HCT116 (cell line): ENCODE data around the gene CFAP58. TPM values are rescaled to one million over a fixed set of nuclear protein-coding genes. Genes with fewer than 3 reads are reported as not detected.

Experiments used
- ATAC-seq: fragments of 200-7000 bp; cut with Tn5 transposase; 2 replicates; pipeline ENCODE4 v1.9.1; 2020; ENCODE audit warnings: mild to moderate bottlenecking, moderate library complexity
- BruUV-seq: library from RNA; stranded (reverse); fragments of 400-500 nt; replicated peaks from 2 replicates; lab custom pipeline; 2021; lab: Mats Ljungman, UMichigan
- CTCF ChIA-PET: fragments of 300-600 bp; sonication (Branson Sonifier 250); formaldehyde crosslinking; loops from one replicate; lab custom pipeline; 2021; ENCODE audit warnings: antibody characterized with exemption; lab: Charles Lee
- POLR2A ChIA-PET: fragments of 300-600, 350-600 bp; sonication (Branson Sonifier 250); formaldehyde crosslinking; loops from one replicate; lab custom pipeline; 2021; ENCODE audit warnings: antibody characterized with exemption; lab: Charles Lee
- RAD21 ChIA-PET, 2 experiments: fragments of 300-600 bp; sonication (Branson Sonifier 250); formaldehyde crosslinking; loops; one replicate each; lab custom pipeline; 2023; ENCODE audit warnings: low total read pairs in 2 of 2; ENCODE audit not compliant: uncharacterized antibody in 2 of 2, unreplicated experiment in 2 of 2, low non-redundant PET in 1 of 2; lab: Charles Lee
- DNase-seq: peaks from one replicate; pipeline ENCODE4 v3.0.0-alpha.2; 2010; ENCODE audit warnings: low read depth, low spot score
- H2AFZ ChIP-seq: fragments of 200-600 bp; shearing (Covaris generic), sonication (generic); 2 replicates; pipeline ENCODE4 v1.6.1; 2017; ENCODE audit warnings: low read depth, mixed run types, mixed read lengths, antibody characterized with exemption, low read length; ENCODE audit not compliant: poor library complexity, severe bottlenecking
- H3K27ac ChIP-seq: 2 replicates; pipeline ENCODE4 v1.5.1; 2012; ENCODE audit warnings: low read depth, low read length
- H3K27me3 ChIP-seq: fragments of 200-600 bp; sonication (generic); 2 replicates; pipeline ENCODE4 v1.6.1; 2016; ENCODE audit warnings: mixed run types, low read length, mixed read lengths; ENCODE audit not compliant: insufficient read depth
- H3K36me3 ChIP-seq, 2 experiments: fragments of 200-500 bp in 1 of 2; fragments of 200-600 bp in 1 of 2; sonication (Bioruptor generic) in 1 of 2; sonication (generic) in 1 of 2; 2 replicates each; pipeline versions ENCODE4 v1.5.1 to v1.6.1; 2014 to 2016; ENCODE audit warnings: low read length in 2 of 2, inconsistent platforms in 1 of 2, mixed read lengths in 1 of 2, mixed run types in 1 of 2; ENCODE audit not compliant: insufficient read depth in 2 of 2, control insufficient read depth in 1 of 2
- H3K4me1 ChIP-seq, 2 experiments: fragments of 200-600 bp in 1 of 2; sonication (generic) in 1 of 2; 2 replicates each; pipeline versions ENCODE4 v1.5.1 to v1.6.1; 2012 to 2017; ENCODE audit warnings: low read length in 2 of 2, inconsistent platforms in 1 of 2, mild to moderate bottlenecking in 1 of 2, mixed read lengths in 1 of 2, mixed run types in 1 of 2, moderate library complexity in 1 of 2; ENCODE audit not compliant: insufficient read depth in 2 of 2, control insufficient read depth in 1 of 2
- H3K4me2 ChIP-seq: fragments of 200-600 bp; sonication (generic); 2 replicates; pipeline ENCODE4 v1.6.1; 2017; ENCODE audit warnings: mixed run types, low read length, mixed read lengths
- H3K4me3 ChIP-seq, 2 experiments: fragments of 200-600 bp in 1 of 2; sonication (generic) in 1 of 2; replicated peaks in 1 of 2; 2 replicates each; pipeline ENCODE4 v1.5.1; 2011 to 2016; ENCODE audit warnings: low read length in 2 of 2, control low read depth in 1 of 2, low read depth in 1 of 2, mild to moderate bottlenecking in 1 of 2, mixed read lengths in 1 of 2, mixed run types in 1 of 2
- H3K79me2 ChIP-seq: fragments of 200-600 bp; sonication (generic); 2 replicates; pipeline ENCODE4 v1.6.1; 2017; ENCODE audit warnings: mild to moderate bottlenecking, mixed run types, low read length, moderate library complexity, mixed read lengths; ENCODE audit not compliant: insufficient read depth
- H3K9ac ChIP-seq: fragments of 200-600 bp; sonication (generic); 2 replicates; pipeline ENCODE4 v1.6.1; 2016; ENCODE audit warnings: low read length, mixed read lengths
- H3K9me2 ChIP-seq: fragments of 200-600 bp; sonication (generic), shearing (Covaris generic); 2 replicates; pipeline ENCODE4 v1.6.1; 2017; ENCODE audit warnings: mixed run types, mild to moderate bottlenecking, moderate library complexity; ENCODE audit not compliant: insufficient read depth
- H3K9me3 ChIP-seq, 2 experiments: fragments of 200-500 bp in 1 of 2; fragments of 200-600 bp in 1 of 2; sonication (Bioruptor generic) in 1 of 2; sonication (generic) in 1 of 2; 2 replicates each; pipeline ENCODE4 v1.6.1; 2014 to 2017; ENCODE audit warnings: low read length in 2 of 2, mixed read lengths in 2 of 2, inconsistent platforms in 1 of 2, low read depth in 1 of 2, mild to moderate bottlenecking in 1 of 2, mixed run types in 1 of 2, moderate library complexity in 1 of 2; ENCODE audit not compliant: control insufficient read depth in 1 of 2, insufficient read depth in 1 of 2
- H4K20me1 ChIP-seq: fragments of 200-600 bp; sonication (generic), shearing (Covaris generic); 2 replicates; pipeline ENCODE4 v1.6.1; 2017; ENCODE audit warnings: mixed run types, mild to moderate bottlenecking, moderate library complexity; ENCODE audit not compliant: insufficient read depth
- CEBPB ChIP-seq: IDR thresholded peaks from 2 replicates; pipeline ENCODE4 v1.6.1; 2012; ENCODE audit warnings: low read depth
- FOSL1 ChIP-seq: IDR thresholded peaks from 2 replicates; pipeline ENCODE4 v1.6.1; 2012; ENCODE audit warnings: low read depth
- POLR2A ChIP-seq: IDR thresholded peaks from 2 replicates; pipeline ENCODE4 v1.7.0; 2011; ENCODE audit warnings: borderline replicate concordance; ENCODE audit not compliant: insufficient read depth, insufficient read length; ENCODE audit errors: extremely low read depth
- REST ChIP-seq: IDR thresholded peaks from 2 replicates; pipeline ENCODE4 v1.6.1; 2012; ENCODE audit warnings: low read depth
- SIN3A ChIP-seq: IDR thresholded peaks from 2 replicates; pipeline ENCODE4 v1.6.1; 2012; ENCODE audit warnings: low read depth
- SP1 ChIP-seq: IDR thresholded peaks from 2 replicates; pipeline ENCODE4 v1.6.1; 2012; ENCODE audit warnings: low read depth
- SRF ChIP-seq: IDR thresholded peaks from 2 replicates; pipeline ENCODE4 v1.6.1; 2012; ENCODE audit warnings: low read depth
- ZBTB33 ChIP-seq: IDR thresholded peaks from 2 replicates; pipeline ENCODE4 v1.6.1; 2011; ENCODE audit warnings: mild to moderate bottlenecking, low read length, moderate library complexity; ENCODE audit not compliant: insufficient replicate concordance; ENCODE audit errors: extremely low read depth
- ZFX ChIP-seq: fragments of 450-650 bp; IDR thresholded peaks from 2 replicates; pipeline ENCODE4 v1.6.1; 2017
- ZNF274 ChIP-seq: fragments of 200-500 bp; sonication (Bioruptor generic); IDR thresholded peaks from 2 replicates; pipeline ENCODE4 v1.6.1; 2014; ENCODE audit warnings: mild to moderate bottlenecking, low read depth, low read length, inconsistent platforms
- intact Hi-C: fragments of 100-400 bp; cut with micrococcal nuclease; formaldehyde crosslinking; loops from 2 replicates; pipeline ENCODE4 v1.10.0; 2022
- total RNA-seq: library from RNA; stranded (reverse); gene quantifications from one replicate; pipeline ENCODE4 v1.2.1, GENCODE V29; 2021; ENCODE audit not compliant: unreplicated experiment

CFAP58 gene
- total RNA-seq, 1 experiment from 2014 or later = 0.91 TPM

DNA sequence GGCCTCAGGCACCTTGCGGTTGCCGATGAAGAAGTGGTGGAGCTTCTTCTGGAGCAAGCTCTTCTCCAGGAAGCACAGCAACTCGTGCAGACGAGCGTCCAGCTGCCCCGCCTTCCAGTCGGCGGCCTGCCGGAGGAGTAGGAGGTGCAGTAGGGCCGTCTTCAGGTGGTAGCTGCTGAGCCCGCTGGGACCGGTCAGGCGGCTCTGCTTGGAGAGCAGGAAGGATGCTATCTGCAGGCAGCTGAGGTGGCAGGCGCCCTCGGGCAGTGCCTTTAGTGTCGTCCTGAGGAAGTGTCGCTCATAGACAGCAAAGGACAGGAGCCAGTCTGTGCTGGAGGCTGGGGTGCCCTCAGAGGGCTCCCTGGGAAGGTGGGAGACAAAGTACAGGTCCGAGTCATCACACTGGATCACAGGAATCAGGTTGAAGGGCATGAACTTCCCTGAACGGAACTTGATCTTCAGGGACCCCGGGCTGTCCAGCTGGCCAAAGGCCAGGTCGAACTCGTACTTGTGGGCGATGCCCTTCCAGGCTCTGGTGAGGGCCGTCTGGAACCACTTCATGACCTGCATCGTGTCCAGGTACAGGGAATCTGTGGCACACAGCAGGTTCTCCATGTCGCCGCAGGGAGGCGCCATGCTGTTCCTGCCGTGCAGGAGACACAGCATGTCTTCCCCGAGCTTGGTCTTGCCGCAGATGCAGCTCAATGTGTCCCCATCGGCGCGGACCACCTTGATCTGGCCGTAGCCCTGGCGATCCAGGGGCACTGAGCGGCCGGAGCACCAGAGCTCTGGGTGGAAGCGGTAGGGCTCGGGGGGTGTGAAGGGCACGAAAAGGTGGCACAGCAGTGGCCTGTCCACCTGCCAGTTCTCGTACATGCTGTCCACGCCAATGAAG, 38.8 kb upstream of the CFAP58 start:
- no peak for ATAC-seq
- H3K27me3 ChIP-seq = no peaks in the 10 kb centered on the region
- no peaks in the 10 kb centered on the region for H3K9me2 ChIP-seq
- no peak overlapping the region for H3K27ac ChIP-seq
- peaks cover 4 to 21% of the 10 kb centered on the region in 2 experiments for H3K4me1 ChIP-seq
- H2AFZ ChIP-seq = no peak overlapping the region
- no peak overlapping the region for H3K4me3 ChIP-seq
- H3K4me2 ChIP-seq = no peak overlapping the region
- POLR2A ChIA-PET = no interaction called here
- TF ChIP-seq SP1 (no peak), SRF (no peak), ZBTB33 (no peak), CEBPB (no peak), POLR2A (no peak), FOSL1 (no peak), SIN3A (no peak), REST (no peak), ZNF274 (no peak), ZFX (no peak)
- CTCF ChIA-PET = interaction anchor here (0.8 kb wide), 1 partner anchor 9 kb away, joined by 3 read pairs; no protein-coding TSS in a partner anchor
- no peak for DNase-seq
- H3K36me3 ChIP-seq = peaks cover 16 to 23% of the 10 kb centered on the region in 2 experiments; a peak in 3 of 4 replicates
- H3K79me2 ChIP-seq = peaks cover 12% of the 10 kb centered on the region; the same call in 1 of the 2 replicates
- no peaks in the 10 kb centered on the region for H3K9me3 ChIP-seq
- BruUV-seq = no TSS peak
- no peak overlapping the region for H3K9ac ChIP-seq
- intact Hi-C loops = no loop called here
- no peaks in the 10 kb centered on the region for H4K20me1 ChIP-seq
- RAD21 ChIA-PET = no interaction called here
